ENCODE data around the gene DPP6. TPM values are rescaled to one million over a fixed set of nuclear protein-coding genes. Genes with fewer than 3 reads are reported as not detected.

The DPP6 gene
- total RNA-seq, 3 donors from 2014 or later (not counting 1 experiment from before 2014, with no cell fraction given): not detected

GRCh38 chr7:154789404-154789803, 737.2 kb downstream of the DPP6 start:
- peaks cover 11% of the 10 kb centered on the region for H3K36me3 Mint-ChIP-seq
- H3K27ac ChIP-seq (ENCODE audit: low read length): no peak overlapping the region
- no peak for DNase-seq
- 68% methylated on average over 6 of the region's 6 CpGs for WGBS (ENCODE audit: insufficient coverage)
- no peaks in the 10 kb centered on the region for H3K36me3 ChIP-seq (ENCODE audit: control insufficient read depth, insufficient read depth, low read length)
- no peaks in the 10 kb centered on the region for H3K9me3 ChIP-seq (ENCODE audit: control insufficient read depth, insufficient read depth, low read length)
- H3K9me3 Mint-ChIP-seq: peaks cover 10 to 16% of the 10 kb centered on the region in 2 donors
- ATAC-seq: no peak
- H3K27me3 Mint-ChIP-seq (ENCODE audit: low read depth in 2 of 2): peaks cover 0 to 6% of the 10 kb centered on the region in 2 donors
- H3K27ac Mint-ChIP-seq: no peak overlapping the region
- H3K4me1 Mint-ChIP-seq: no peaks in the 10 kb centered on the region
- intact Hi-C loops (cut with micrococcal nuclease): no loop called here
- peaks cover 2% of the 10 kb centered on the region for H3K27me3 ChIP-seq (ENCODE audit: control insufficient read depth, insufficient read depth, low read length)
- no peak overlapping the region for H3K4me3 Mint-ChIP-seq
- H3K4me1 ChIP-seq (ENCODE audit: control insufficient read depth, insufficient read depth, low read length): no peaks in the 10 kb centered on the region
- no peak overlapping the region for H3K4me3 ChIP-seq (ENCODE audit: low read length)
- TF ChIP-seq CTCF (IDR thresholded peaks at IDR 0.05): no peak

DNA sequence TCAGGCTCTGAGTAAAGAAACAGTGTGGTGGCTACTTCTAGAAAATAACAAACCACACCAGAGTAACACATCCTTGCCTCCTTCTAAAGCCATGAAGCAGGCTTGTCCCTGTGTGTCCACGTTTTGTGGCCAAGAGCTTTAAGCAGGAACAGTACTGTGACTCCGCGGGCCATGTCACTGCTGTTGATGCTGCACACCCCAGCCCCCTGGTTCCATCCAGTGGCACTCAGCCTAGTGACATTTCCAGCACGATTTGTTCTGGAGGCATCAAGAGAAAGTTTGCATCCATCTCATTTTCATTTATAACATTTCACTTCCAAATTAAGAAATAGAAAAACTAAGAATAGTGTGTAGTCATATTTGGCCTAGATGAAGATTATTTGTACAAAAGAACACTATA, 739.4 kb downstream of the DPP6 start:
- no peak for TF ChIP-seq CTCF (IDR thresholded peaks at IDR 0.05)
- H3K27ac Mint-ChIP-seq: no peak overlapping the region

GRCh38 chr7:154792436-154793055, 740.3 kb downstream of the DPP6 start:
- H3K27me3 Mint-ChIP-seq (ENCODE audit: low read depth in 2 of 2): peaks cover 0 to 9% of the 10 kb centered on the region in 2 donors

More for the DNA sequence above, 739.4 kb downstream of the DPP6 start:
- ATAC-seq: no peak
- Histone ChIP-seq H3K9me3 (ENCODE audit: control insufficient read depth, insufficient read depth, low read length) (no peaks in the 10 kb centered on the region), H3K27me3 (ENCODE audit: control insufficient read depth, insufficient read depth, low read length) (peaks cover 2% of the 10 kb centered on the region), H3K27ac (ENCODE audit: low read length) (no peak overlapping the region), H3K36me3 (ENCODE audit: control insufficient read depth, insufficient read depth, low read length) (no peaks in the 10 kb centered on the region), H3K4me1 (ENCODE audit: control insufficient read depth, insufficient read depth, low read length) (no peaks in the 10 kb centered on the region), H3K4me3 (ENCODE audit: low read length) (no peak overlapping the region)
- 76% methylated on average over 4 of the region's 4 CpGs for WGBS (ENCODE audit: insufficient coverage)
- no peak overlapping the region for H3K4me3 Mint-ChIP-seq
- intact Hi-C loops (cut with micrococcal nuclease): no loop called here
- no peaks in the 10 kb centered on the region for H3K4me1 Mint-ChIP-seq
- H3K36me3 Mint-ChIP-seq: no peaks in the 10 kb centered on the region
- no peak for DNase-seq
- H3K27me3 Mint-ChIP-seq (ENCODE audit: low read depth in 2 of 2): peaks cover 0 to 9% of the 10 kb centered on the region in 2 donors
- H3K9me3 Mint-ChIP-seq: peaks cover 4 to 7% of the 10 kb centered on the region in 2 donors

More at GRCh38 chr7:154792436-154793055, 740.3 kb downstream of the DPP6 start:
- H3K4me1 ChIP-seq (ENCODE audit: control insufficient read depth, insufficient read depth, low read length): no peaks in the 10 kb centered on the region
- WGBS (ENCODE audit: insufficient coverage): 83% methylated on average over 7 of the region's 7 CpGs
- no peak overlapping the region for H3K4me3 Mint-ChIP-seq
- intact Hi-C loops (cut with micrococcal nuclease): no loop called here
- TF ChIP-seq CTCF (IDR thresholded peaks at IDR 0.05): no peak
- no peak overlapping the region for H3K27ac ChIP-seq (ENCODE audit: low read length)
- DNase-seq (no peak), ATAC-seq (no peak)
- no peak overlapping the region for H3K4me3 ChIP-seq (ENCODE audit: low read length)
- no peaks in the 10 kb centered on the region for H3K9me3 ChIP-seq (ENCODE audit: control insufficient read depth, insufficient read depth, low read length)
- no peaks in the 10 kb centered on the region for H3K36me3 ChIP-seq (ENCODE audit: control insufficient read depth, insufficient read depth, low read length)
- peaks cover 2 to 4% of the 10 kb centered on the region in 2 donors for H3K9me3 Mint-ChIP-seq
- H3K27ac Mint-ChIP-seq: no peak overlapping the region
- H3K36me3 Mint-ChIP-seq: no peaks in the 10 kb centered on the region
- H3K27me3 ChIP-seq (ENCODE audit: control insufficient read depth, insufficient read depth, low read length): peaks cover 2% of the 10 kb centered on the region
- no peaks in the 10 kb centered on the region for H3K4me1 Mint-ChIP-seq

Data from natural killer cell (primary cell).